Measurements from ENCODE around the gene DRC3.
A peak's percentile ranks its signal among the peaks of the same experiment; 100 is the strongest.

DRC3 gene

GRCh38 chr17:18019838-18020154 lies 47.1 kb downstream of the DRC3 start:
- no peak for TF ChIP-seq CTCF (conservative IDR thresholded peaks at IDR 0.05; ENCODE audit: low read depth, low read length)
- DNase-seq (ENCODE audit: low read depth), result no peak
- H3K4me3 ChIP-seq (ENCODE audit: low read depth, low read length), result no peak overlapping the region

GRCh38 chr17:18020971-18021370 lies 48.3 kb downstream of the DRC3 start:
- no peak overlapping the region for H3K4me3 ChIP-seq (ENCODE audit: low read depth, low read length)
- no peak for DNase-seq (ENCODE audit: low read depth)
- TF ChIP-seq CTCF (conservative IDR thresholded peaks at IDR 0.05; ENCODE audit: low read depth, low read length), result no peak

- no peak for DNase-seq (ENCODE audit: low read depth)
- TF ChIP-seq CTCF (conservative IDR thresholded peaks at IDR 0.05; ENCODE audit: low read depth, low read length), result no peak
- H3K4me3 ChIP-seq (ENCODE audit: low read depth, low read length), result no peak overlapping the region
Measured at GRCh38 chr17:18021372-18021771, 48.7 kb downstream of the DRC3 start.

GRCh38 chr17:18025241-18025944 lies 52.7 kb downstream of the DRC3 start:
- no peak for TF ChIP-seq CTCF (conservative IDR thresholded peaks at IDR 0.05; ENCODE audit: low read depth, low read length)
- DNase-seq (ENCODE audit: low read depth), result no peak
- no peak overlapping the region for H3K4me3 ChIP-seq (ENCODE audit: low read depth, low read length)

GRCh38 chr17:18025945-18026776 lies 53.5 kb downstream of the DRC3 start:
- peak; percentile 79 for DNase-seq (ENCODE audit: low read depth)
- TF ChIP-seq CTCF (conservative IDR thresholded peaks at IDR 0.05; ENCODE audit: low read depth, low read length), result no peak
- no peak overlapping the region for H3K4me3 ChIP-seq (ENCODE audit: low read depth, low read length)

- TF ChIP-seq CTCF (conservative IDR thresholded peaks at IDR 0.05; ENCODE audit: low read depth, low read length), result no peak
- no peak overlapping the region for H3K4me3 ChIP-seq (ENCODE audit: low read depth, low read length)
- DNase-seq (ENCODE audit: low read depth), result no peak
Measured at GRCh38 chr17:18027280-18027679, 54.6 kb downstream of the DRC3 start.
